Activated CD4-positive, CD25-positive, alpha-beta regulatory T cell treated with anti-CD3 and anti-CD28 coated beads, Interleukin-2, amount 50 U/mL, for 72 hours (primary cell): Measurements from ENCODE around the gene KATNAL1.

ENCODE experiments used
- DNase-seq: peaks from one replicate; pipeline ENCODE4 v3.0.0; 2021

KATNAL1 gene

DNA sequence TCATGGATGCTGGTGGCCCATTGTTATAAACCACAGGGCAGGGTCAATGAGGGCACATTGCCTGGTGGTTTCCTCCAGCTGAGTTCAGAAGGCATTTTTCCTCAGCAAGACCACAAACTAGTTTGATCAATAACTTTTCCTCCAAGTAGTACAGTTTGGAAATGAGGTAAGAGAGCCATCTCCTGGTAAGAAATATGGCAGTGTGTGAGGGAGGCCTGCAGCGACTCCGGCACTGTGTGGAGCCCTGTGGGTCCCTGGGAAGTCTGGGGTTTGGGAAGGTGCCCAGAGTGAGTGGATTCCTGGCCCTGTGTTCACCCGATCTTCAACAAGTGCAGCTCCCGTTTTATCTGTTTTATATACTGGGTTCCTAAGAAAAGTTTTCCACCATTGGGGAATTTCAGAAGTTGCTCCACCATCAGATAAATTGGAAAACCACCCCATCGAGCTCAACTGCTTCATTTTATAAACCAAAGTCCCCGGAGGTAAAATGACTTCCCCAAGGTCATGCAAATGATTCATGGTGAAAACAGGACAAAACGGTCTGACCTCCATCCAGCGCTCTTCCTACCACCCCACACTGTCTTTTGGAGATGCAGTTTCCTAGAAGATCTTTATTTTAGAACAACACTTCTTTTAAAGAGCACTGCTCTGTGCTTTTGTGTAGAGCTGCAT, 148.4 kb downstream of the KATNAL1 start:
- no peak for DNase-seq

DNA sequence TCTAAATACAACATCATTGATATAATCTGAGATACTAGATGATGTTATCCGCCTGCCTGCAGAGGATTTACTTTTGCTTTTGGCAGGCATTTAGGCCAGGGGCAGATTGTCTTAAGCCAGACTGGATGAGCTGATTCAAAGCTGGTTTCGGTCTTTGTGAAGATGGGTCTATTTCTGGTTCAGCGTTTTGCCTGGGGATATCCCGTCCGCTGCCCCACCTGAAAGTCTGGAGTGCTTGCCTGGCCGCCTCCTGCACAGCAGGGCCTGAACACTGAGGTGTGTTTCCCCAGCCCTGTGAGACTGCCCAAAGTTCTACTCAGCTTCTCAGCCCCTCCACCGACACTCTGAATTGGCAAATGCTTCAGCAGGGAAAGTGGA, 149.7 kb downstream of the KATNAL1 start:
- DNase-seq, result no peak

DNA sequence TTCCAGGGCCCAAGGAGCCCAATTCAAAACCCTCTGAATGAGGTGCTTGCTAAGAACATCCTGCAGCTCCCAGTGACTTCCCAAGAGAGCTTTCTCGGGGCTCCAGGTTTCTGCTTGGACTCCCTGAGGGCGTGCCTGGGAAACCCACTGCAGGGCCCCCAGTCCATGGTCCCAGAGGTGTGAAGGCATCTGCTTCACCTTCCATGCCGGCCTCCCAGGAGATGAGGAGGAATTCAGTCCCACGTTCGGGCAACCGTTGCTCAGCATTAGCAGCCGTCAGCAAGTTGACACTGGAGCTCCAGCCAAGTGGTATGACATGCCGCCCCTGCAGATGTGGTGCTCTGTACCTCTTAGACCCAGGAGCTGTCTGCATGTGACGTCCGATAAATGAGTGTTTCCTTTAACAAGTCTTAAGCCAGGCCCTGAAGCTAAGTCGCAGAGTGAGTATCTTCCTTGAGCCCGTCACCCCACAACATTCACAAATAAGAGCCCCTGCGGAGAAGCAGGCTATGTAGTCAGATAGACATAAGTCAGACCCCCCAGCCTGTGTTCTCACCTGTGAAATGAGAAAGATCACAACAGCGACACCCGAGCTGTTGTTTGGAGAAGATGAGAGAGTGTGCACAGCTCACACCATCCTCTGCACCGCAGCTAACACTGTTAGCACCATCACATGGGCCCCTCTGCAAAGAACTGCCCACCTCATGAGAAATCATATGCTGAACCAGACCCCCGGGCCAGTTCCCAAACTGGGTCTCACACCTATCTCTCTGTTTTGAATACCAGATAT, 150.3 kb downstream of the KATNAL1 start:
- DNase-seq, result no peak

DNA sequence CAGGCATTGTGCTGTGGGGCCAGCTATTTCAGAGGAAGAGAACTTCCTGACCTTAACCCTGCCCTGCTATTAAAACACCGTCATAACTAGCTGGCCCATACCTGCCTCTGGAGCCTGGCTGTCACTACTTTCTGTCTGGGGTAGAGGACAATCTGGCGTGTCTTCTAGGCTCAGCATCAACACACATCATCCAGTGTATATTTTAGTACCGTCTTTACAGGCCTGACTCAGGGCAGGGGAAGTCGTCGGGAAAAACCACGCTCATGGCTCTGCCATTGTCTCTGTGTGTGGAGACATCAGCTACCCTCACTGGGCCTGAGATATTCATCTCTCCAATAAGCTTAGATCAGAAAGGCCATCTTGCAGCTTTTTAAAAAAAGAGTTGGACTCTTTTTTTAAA, 151.1 kb downstream of the KATNAL1 start:
- no peak for DNase-seq

DNA sequence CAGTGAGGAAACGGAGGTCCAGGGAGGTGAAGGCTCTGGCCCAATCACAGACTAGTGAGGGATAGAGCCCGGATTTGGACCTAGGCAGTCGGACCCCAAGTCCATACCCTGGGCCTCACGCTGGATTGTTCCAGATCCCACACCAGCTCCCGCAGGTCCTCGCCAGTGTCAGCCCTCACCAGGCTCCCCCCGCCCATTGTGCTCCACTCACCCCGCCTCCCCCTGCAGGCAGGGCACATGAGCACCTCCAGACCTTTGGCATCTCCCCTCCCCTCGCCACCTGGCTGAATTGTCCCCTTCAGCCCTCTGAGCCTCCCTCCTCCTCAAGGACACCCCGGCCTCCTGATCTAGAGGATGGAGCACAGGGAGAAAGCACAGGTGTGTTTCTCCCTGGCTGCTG, 152.4 kb downstream of the KATNAL1 start:
- no peak for DNase-seq

DNA sequence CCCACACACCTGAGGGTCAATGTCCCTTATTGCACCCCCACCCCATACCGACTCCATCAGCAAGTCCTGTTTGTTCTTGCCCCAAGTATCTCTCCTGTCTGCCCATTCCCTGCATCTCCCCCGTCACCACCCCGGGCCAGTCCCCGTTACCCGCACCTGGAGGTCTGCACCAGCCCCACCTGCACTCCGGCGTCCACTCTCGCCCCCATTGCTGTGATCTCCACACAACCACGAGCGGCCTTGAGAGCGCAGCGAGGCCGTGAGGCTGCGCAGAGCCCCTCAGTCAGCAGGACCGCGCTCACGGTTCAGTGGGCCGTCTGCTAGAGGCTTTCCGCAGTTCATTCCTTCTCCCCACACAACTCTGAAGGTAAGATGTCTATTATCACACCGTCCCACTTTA, 152.8 kb downstream of the KATNAL1 start:
- DNase-seq, result no peak

DNA sequence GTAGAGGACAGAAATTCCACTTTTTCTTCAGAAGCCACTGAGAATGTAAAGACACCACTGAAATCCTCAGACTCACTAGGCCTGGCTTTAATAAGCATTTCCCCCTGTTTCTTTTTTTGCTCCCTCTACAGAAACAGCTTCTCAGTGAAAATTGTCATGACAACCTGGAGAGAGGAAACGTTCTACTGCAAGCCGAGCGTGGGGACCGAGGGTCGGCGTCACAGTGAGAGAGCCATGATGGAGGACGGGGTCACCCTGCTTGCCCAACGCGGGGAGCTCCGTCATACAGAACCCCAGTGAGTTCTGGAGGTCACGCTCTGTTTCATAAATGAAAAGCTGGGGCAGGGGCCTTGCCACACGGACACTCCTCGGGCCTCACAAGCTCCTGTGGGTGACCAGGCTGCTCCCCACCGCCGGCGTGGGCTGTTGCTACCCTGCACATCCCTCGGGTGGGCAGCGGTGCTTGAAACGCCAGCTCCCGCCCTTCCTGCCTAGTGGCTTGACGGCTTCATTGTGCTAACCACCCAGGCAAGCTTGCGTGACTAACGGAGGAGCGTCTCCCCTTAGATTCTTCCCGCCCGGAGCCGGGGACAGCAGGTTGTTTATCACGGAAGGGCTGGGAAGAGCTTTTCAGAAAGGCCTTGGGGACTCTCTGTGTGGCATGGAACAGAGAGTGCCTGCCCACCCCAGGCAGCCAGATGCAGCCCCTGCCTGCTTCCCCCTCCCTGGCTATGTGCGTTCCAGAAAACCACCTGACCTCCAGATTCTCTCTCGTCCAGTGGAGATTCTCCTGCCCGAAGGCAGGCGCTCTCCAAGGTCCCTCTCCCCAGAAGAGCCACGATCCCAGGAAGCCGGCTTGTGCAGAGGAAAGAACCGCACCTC, 153.6 kb downstream of the KATNAL1 start:
- no peak for DNase-seq
